Fibroblast of upper back skin (primary cell): ENCODE results near the gene THSD8.
A peak's percentile ranks its signal among the peaks of the same experiment; 100 is the strongest.

Experiments used
- DNase-seq: peaks from one replicate; pipeline ENCODE4 v3.0.0-alpha.2; 2013

THSD8 gene

GRCh38 chr19:12801466-12802266 lies at the start of gene THSD8, which contains the start of gene PRDX2:
Gene THSD8, plus strand, starts transcription at chr19:12802069. Its CDS starts 3 bp downstream, at chr19:12802072.
Gene PRDX2, minus strand, starts transcription at chr19:12801800. Its CDS starts 539 bp downstream, at chr19:12801261.
- peak; percentile 64 for DNase-seq

DNA sequence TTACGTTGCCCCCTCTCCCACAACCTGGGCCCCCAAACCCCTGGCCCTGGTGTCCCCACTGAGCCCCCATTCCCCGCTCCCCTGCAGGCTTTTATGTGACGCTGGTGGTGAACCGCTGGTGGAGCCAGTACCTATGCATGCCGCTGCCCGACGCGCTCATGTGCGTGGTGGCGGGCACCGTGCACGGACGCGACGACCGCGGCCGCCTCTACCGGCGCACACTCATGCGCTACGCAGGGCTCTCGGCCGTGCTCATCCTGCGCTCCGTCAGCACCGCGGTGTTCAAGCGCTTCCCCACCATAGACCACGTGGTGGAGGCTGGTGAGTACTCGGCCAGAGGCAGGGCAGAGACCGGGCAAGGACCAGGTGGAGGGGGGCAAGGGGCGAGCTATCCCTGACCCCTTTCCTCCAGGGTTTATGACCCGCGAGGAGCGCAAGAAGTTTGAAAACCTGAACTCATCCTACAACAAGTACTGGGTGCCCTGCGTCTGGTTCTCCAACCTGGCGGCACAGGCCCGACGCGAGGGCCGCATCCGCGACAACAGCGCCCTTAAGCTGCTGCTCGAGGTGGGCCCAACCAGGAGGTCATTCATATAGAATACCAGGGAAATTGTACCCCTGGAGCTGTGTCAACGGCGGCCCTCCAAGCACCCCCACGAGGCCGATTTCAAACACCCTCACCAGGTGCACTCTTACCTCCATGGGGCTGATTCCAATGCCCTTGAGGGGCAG lies 47.2 kb upstream of the THSD8 start:
- no peak for DNase-seq

DNA sequence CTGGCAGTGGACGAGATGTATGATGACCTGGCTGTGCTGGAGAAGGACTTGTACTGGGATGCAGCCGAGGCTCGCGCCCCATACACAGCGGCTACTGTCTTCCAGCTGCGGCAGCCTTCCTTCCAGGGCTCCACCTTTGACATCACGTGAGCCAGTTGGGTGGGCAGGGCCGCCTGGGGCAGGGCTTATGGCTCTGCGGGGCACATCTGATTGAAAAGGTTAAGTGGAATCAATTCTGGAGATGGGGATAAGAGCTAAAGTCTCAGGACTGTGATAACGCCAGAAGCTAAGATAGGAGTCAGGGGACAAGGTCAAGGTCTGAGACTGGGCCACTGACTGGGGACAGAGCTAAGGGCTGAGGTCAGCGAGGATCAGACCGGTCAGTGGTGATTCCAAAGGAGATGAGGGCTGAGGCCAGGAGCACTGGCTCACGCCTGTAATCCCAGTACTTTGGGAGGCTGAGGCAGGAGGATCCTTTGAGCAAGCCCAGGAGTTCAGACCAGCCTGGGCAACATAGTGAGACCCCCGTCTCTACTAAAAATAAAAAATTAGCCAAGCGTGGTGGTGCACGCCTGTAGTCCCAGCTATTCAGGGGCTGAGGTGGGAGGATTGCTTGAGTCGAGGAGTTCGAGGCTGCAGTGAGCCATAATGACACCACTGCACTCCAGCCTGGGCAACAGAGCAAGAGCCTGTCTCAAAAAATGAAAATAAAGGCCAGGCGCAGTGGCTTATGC lies 45.6 kb upstream of the THSD8 start:
- no peak for DNase-seq

DNA sequence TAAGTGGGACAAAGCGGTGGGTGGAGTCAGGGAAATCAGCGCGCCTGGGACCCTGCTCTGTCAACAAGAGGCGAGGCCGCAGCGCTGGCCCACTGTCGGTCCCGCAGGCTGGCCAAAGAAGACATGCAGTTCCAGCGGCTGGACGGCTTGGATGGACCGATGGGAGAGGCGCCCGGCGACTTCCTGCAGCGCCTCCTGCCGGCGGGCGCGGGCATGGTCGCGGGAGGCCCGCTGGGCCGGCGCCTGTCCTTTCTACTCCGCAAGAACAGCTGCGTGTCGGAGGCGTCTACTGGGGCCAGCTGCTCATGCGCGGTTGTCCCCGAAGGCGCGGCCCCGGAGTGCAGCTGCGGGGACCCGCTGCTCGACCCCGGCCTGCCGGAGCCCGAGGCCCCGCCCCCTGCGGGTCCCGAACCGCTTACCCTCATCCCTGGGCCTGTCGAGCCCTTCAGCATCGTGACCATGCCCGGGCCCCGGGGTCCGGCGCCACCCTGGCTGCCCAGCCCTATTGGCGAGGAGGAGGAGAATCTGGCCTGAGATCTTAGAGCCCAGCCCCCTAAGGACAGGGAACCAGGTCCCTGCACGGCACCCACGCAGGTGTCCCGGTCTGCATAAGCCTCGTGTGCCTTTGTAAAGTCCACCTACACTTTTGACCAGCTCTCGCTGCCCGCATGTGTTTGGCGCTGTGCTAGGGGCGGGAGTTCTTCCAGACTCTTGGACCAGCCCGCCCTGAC lies 44.2 kb upstream of the THSD8 start:
- DNase-seq, result peak; percentile 59

- DNase-seq, result no peak
Observed at GRCh38 chr19:12759686-12760085, 42.2 kb upstream of the THSD8 start.

- DNase-seq, result no peak
Observed at GRCh38 chr19:12763100-12763499, 38.8 kb upstream of the THSD8 start.

DNA sequence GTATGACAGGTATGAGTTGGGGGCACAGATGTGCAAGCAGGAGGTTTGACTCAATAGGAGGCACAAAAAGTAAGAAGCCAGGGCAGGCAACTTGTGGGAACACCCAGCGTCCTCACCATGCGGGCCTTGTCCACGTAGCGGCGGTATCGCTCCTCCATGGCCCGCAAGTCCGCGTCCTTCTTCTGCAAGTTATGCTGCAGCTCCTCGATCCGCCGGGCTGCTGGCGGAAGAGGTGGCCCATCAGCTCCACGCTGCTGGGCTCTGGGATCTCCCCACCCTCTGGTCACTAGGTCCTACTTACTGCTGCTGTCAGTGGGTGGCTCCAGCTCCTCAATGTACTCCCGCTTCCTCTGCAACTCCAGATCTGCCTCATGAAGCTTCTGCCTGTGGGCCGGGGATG lies 37.2 kb upstream of the THSD8 start:
- DNase-seq, result no peak

DNA sequence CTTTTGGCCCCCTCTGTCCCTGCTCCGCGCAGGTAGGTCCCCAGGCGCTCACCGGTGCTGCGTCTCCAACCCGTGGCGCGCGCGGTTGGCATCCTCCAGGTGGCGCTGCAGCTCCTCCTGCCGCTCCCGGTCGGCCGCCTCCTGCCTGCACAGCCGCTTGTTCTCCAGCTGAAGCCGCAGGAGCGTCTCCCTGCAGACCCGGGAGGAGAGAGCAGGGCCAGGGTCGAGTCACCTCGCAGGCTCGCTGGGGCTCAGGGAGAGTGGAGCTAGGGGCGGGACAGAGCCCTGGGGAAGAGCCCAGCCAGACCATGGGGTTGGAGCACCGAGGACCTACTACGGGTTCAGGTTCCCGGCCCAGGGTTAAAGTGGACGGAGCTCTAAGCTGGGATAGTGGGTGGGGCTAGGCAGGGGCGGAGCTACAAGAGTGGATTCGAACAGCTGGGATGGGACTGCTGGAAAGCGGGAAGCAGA lies 35.8 kb upstream of the THSD8 start:
- DNase-seq, result peak; percentile 76

GRCh38 chr19:12767150-12767549 lies 34.7 kb upstream of the THSD8 start:
- DNase-seq, result no peak

DNA sequence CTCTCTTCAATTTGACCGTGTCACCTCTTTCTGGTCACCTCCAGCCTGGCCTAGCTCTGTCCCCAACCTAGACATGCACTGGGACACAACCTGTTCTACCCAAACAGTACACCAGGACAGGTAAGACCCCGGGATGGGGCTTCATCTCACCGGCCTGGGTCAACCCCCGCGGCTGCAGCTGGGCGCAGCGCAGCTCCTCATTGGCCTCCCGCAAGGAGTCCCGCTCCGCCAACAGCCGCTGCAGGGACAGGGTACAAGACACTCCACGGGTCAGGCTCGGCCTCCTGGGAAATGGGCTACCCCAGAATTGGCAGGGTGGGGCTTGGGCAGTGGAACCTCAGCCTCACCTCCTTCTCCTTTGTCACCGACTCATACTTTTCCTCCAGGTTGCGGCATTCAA lies 34.2 kb upstream of the THSD8 start:
- no peak for DNase-seq

DNA sequence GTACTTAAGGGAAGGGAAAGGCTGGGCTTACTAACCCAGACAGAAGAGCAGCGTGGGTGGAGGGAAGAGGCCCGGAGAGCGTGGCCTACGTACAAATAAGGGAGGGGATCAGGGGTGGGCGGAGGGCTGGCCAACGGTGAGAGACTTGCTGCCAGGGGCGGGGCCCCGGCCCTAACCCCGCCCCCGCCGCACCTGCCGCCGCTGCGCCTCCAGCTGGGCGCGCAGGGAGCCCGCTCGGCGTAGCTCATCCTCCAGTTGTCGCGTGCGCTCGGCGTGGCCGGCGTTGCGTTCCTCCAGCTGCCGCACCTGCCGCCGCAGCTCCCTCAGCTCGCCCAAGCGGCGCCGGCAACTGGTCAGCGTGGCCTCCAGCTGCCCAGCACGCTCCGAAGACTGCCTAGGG lies 32.2 kb upstream of the THSD8 start:
- DNase-seq, result no peak

DNA sequence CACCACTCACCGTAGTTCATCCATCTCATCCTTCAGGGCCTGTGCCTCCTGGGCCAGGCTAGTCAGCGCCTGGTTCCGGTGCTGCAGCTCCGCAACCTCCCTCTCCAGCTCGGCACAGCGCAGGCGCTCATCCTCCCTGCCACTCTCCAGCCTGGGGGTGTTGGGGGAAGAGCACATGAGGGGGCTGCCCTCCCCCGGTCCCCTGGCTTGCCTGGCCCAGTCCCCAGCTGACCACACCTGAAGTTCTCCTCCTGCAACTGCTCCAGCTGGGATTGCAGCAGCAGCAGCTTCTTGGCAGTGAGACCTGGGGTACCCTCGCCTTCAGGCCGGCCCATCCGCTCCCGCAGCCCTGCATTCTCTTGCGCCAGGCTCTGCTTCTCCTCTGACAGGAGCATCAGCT lies 30.9 kb upstream of the THSD8 start:
- no peak for DNase-seq

- no peak for DNase-seq
Observed at GRCh38 chr19:12772323-12772722, 29.5 kb upstream of the THSD8 start.

- DNase-seq, result peak; percentile 48
Observed at GRCh38 chr19:12773571-12773970, 28.3 kb upstream of the THSD8 start.

GRCh38 chr19:12774588-12775555 lies 27.0 kb upstream of the THSD8 start, which contains the start of gene HOOK2:
Gene HOOK2, minus strand, starts transcription at chr19:12775552. Its CDS starts 103 bp downstream, at chr19:12775449.
- DNase-seq, result no peak

- peak; percentile 74 for DNase-seq
Observed at GRCh38 chr19:12777217-12778016, 24.5 kb upstream of the THSD8 start.

GRCh38 chr19:12778017-12778904 lies 23.6 kb upstream of the THSD8 start:
- peak; percentile 83 for DNase-seq

GRCh38 chr19:12778905-12779161 lies 23.0 kb upstream of the THSD8 start:
- DNase-seq, result no peak

- DNase-seq, result peak; percentile 95
Observed at GRCh38 chr19:12779162-12779993, 22.5 kb upstream of the THSD8 start.
